ENCODE measurements around the gene STAP2.
A peak's percentile ranks its signal among the peaks of the same experiment; 100 is the strongest.
"Not testable (repeated sequence)": the region's sequence is repeated elsewhere in the genome, so short reads cannot be mapped to it uniquely, and the experiment has no call there.

The STAP2 gene

DNA sequence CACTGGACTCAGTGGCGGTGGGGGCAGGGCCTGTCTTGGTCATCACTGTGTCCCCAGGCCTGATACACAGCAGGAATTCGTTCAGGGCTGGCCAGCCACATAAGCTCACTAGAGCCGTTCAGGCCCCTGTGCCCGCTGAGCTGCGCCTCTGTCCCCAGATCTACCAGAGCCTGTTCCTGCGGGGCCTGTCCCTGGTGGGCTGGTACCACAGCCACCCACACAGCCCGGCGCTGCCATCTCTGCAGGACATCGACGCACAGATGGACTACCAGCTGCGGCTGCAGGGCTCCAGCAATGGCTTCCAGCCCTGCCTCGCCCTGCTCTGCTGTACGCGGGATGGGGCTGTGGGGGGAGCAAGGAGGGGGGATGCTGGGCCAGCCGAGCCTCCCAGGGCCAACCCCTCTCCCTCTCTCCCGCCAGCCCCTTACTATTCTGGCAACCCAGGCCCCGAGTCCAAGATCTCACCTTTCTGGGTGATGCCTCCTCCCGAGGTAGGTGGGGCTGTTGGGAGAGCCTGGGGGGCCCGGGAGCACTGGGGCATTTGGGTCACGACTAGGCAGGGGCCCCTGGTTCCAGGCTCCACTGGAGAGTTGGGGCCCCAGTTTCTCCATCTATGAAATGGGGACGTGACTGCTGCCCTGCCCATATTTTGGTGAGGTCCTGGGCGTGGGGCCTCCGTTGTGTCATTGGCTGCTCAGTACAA, 18.6 kb upstream of the STAP2 start:
- no peak for DNase-seq

DNA sequence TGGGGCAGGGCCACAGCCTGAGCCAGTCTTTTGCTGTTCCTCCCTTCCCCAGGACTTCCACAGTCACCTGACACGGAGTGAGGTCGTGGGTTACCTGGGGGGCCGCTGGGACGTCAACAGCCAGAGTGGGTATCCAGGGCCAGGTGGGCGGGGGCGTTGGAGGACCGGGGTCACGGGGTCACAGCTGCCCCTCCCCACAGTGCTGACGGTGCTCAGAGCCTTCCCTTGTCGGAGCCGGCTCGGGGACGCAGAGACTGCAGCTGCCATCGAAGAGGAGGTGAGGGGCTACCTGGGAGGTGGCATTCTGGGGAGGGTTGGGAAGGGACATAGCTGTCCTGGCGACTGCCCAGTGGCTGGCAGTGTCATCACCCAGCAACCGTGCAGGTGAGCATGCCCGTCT, 16.3 kb upstream of the STAP2 start:
- no peak for DNase-seq

DNA sequence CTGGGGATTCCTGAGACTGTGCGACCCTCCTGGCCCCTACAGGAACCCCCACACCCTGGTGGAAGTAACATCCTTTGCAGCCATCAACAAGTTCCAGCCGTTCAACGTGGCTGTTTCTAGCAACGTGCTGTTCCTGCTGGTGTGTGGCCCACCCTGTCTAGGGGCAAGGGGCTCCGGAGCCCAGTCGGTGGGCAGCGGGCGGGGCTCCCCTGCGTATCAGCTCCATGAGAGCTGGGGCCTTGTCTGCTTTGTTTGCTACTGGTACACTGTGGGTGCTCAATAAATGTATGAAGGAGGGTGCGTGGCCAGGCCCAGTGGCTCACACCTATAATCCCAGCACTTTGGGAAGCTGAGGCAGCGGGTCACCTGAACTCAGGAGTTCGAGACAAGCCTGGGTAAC, 15.7 kb upstream of the STAP2 start:
- DNase-seq, result no peak

DNA sequence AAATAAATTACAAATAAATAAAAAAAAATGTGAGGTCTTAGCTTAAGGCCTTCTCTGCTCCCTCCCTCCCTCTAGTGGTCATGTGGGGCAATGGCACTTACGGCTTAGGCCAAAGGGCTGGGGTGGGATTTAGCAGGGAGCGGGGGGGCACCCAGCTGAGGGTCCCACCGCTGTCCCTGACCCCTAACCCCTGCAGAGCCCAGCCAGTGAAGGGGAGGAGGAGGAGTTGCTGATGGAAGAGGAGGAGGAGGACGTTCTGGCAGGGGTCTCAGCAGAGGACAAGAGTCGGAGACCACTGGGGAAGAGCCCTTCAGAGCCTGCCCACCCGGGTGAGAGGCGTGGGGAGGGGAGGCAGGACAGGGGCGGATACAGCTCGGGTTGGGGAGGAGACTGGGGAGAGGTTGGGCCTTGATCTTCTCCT, 14.1 kb upstream of the STAP2 start:
- DNase-seq, result peak; percentile 33

DNA sequence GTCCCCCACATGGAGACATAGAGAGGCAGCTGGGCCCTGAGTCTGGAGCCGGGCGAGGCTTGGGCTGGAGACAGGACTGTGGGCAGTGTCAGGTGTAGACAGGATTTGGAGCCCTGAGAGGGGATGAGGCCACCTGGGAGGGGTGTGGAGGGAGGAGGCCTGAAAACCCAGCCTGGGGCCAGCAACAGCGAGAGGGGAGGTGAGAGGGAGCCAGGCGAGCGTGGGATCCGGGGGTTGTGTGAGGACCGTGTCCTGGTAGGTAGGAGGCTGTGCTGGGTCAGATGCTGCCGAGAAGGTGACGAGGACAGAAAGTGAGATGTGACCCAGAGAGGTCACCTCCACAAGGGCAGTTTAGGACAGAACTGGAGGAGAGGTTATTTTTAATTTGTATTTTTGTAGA, 12.1 kb upstream of the STAP2 start:
- DNase-seq, result no peak

DNA sequence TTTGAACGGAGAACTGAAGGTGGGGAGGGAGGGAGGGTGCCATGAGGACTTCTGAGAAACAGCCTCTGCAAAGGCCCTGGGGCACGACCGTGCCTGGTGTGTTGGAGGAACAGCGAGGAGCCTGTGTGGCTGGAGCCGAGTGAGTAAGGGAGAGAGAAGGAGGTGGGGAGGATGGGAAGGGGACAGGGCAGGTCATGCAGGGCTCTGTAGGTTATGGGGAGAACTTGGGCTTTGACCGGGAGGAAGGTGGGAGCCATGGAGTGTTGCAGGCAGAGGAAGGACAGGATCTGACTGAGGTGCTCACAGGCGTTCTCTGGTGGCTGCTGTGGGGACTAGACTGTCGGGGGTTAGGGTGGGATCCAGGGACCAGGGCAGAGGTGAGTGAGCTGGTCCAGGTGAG, 11.5 kb upstream of the STAP2 start:
- DNase-seq, result no peak

DNA sequence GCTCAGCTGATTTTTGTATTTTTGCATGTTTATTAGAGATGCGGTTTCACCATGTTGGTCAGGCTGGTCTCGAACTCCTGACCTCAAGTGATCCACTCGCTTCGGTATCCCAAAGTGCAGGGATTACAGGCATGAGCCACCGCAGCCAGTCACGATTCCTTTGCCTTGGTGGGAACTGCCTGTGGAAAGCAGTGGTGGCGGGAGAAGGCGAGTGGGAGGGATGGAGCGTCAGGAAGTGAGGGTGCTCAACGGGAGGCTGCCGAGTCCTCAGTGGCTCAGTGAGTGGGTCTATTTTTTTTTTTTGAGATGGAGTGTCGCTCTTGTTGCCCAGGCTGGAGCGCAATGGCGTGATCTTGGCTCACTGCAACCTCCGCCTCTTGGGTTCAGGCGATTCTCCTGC, 10.6 kb upstream of the STAP2 start:
- DNase-seq, result not testable (repeated sequence)

DNA sequence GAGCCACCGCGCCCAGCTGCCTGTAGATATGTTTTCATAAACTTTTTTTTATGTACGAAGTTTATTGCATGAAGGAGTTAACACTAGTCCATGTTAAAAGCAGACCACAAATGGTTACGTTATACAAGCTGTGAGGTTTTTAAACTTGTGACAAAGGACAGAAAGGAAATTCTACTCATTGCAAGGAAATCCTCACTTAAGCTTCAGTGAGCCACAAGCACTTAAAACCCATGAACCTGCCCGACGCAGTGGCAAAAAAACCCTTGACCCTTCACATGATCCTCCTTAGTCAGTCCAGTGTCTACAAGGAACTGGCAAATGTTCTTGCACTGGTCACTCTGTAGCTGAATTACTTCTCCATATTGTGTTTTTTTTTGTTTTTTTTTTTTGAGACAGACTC, 8.9 kb upstream of the STAP2 start:
- no peak for DNase-seq

DNA sequence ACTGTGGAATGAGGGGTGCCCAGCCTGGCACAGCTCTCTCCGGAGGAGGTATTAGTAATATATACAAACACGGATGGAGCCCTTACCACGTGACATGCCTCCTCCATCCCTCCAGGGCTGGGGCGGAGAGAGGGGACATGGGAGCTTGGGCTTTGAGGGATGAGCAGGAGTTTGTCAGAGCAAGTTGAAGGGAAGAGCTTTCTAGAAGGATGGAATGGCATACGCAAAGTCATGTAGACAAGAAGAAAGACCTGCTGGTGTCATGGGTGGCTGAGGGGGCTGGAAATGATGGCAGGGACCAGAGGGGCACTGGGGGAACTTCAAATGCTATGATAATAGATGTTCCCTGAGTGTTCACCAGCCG, 7.4 kb upstream of the STAP2 start:
- no peak for DNase-seq

DNA sequence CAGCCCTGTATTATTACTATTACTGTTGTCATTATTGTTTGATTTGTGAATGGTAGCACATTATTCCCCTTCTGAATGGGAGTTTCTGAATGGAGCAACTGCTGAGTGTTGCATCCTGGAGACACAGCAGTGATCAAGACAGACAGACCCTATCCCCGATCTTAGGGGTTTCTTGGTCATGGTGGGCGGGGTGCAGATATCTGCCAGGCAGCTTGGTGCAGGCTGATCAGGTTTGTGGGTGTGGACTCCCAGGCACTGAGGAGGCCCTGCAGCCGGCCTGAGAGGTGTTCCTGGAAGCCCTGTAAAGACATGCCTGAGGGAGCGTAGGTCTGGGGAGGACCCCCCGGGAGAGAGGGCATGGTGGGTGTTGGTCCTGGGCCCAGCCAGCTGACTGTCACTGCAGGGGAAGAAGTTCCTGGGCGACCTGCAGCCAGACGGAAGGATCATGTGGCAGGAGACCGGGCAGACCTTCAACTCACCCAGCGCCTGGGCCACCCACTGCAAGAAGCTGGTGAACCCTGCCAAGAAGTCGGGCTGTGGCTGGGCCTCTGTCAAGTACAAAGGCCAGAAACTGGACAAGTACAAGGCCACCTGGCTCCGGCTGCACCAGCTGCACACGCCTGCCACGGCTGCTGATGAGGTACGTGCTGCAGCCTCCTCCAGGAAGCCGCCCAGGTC, 6.9 kb upstream of the STAP2 start:
- no peak for DNase-seq

DNA sequence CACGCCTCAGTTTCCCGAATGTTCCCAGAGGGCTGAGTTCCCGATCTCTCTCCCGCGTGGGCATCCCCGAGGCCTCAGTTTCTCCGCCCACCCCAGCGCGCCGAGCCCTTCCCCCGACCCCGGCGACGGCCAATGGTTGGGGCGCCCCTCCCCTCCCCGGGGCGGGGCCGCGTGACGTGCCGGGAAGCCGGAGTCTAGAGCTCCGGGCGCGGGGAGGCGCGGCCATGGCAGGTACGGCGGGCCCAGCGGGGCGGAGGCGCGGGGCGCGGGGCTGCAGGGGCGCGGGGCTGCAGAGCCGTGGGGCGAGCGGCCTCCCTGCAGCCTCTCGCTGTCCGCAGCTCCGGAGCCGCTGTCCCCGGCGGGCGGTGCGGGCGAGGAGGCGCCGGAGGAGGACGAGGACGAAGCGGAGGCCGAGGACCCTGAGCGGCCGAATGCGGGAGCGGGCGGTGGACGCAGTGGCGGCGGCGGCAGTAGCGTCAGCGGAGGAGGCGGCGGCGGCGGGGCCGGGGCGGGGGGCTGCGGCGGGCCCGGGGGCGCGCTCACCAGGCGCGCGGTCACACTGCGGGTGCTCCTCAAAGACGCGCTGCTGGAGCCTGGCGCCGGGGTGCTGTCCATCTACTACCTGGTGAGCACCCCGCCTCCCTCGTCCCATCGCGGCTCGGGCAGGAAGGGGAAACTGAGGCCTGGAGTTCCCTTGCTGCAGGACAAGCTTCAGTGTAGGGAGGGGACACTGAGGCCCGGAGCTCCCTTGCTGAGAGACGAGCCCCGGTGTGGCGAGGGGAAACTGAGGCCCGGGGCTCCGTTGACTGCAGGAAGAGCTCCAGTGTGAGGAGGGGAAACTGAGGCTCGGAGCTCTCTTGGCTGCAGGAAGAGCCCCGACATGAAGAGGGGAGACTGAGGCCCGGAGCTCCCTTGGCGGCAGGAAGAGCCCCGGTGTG, 5.0 kb upstream of the STAP2 start, which contains the start of gene MPND:
Gene MPND (plus strand): TSS at position 193 of the 938 bp plus-strand sequence. CDS start 32 bp downstream, at position 225.
- DNase-seq, result peak; percentile 85

DNA sequence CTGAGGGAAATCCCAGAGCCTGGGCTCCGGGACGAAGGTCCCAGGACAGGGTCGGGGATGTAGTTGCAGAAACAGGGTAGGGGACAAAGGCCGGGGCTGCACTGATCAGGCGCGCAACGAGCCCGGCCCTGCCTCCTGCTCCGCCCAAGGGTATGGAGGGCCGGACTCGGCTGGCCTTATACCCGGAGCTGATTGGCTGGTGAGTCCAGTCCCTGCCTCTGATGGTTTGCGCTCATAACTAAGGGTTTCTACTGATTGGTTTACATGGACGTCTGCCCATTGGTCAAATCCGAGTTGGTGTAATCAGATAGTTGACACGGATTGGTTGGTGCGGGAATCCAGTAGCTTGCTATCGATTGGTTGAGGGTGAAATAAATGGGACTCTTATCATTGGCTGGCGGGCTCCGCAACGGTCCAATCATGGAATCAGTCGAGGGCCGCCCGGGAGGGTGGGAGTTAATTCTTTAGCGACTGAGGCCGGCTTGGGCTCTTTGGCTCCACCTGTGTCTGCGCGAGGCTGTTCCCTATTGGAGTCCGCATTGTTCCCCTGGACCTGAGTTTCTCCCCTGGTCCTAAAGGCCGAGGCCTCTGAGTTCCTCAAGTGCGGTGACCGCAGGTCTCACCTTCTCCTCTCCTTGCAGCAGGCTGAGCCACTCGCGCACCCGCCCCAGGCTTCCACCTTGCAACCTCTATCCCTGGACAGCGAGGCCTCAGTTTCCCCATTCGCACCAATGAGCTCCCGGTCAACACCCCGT, 4.2 kb upstream of the STAP2 start:
- DNase-seq, result peak; percentile 99

DNA sequence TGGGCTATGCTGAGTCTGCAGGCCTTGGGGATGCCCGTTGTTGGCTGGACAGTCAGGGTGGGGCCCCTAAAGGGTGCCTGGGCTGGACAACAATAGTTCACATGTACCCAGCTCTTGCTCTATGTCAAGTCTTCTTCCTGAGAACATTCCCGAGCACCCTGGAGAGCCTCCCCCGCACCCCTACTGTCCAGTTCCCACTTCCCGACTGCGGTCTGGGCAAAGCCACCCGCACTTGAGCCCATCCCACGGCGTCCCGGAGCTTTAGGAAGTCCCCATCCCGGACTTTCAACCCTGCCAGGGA, 3.6 kb upstream of the STAP2 start:
- no peak for DNase-seq

DNA sequence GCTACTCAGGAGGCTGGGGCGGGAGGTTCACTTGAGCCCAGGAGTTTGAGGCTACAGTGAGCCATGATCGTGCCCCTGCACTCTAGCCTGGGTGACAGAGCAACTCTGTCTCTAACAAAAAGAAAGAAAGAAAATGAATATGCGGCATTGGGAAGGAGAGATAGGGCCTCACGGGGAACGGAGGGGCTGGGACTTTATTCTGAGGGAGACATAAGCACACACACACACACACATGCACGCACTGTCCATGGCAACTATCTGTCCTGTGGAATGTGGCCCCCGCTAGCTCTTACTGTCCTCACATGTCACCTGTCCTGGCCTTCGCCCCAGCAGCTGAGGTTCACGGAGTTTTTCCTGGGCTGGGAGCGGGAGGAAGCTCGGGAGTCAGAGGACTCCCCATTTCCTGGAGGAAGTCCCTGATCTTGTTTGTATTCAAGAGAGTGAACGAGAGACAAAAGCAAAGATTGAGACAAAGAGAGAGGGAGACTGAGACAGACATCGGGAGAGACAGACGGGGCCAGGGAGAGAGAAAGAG, 654 bp downstream of the STAP2 start:
- no peak for DNase-seq

DNA sequence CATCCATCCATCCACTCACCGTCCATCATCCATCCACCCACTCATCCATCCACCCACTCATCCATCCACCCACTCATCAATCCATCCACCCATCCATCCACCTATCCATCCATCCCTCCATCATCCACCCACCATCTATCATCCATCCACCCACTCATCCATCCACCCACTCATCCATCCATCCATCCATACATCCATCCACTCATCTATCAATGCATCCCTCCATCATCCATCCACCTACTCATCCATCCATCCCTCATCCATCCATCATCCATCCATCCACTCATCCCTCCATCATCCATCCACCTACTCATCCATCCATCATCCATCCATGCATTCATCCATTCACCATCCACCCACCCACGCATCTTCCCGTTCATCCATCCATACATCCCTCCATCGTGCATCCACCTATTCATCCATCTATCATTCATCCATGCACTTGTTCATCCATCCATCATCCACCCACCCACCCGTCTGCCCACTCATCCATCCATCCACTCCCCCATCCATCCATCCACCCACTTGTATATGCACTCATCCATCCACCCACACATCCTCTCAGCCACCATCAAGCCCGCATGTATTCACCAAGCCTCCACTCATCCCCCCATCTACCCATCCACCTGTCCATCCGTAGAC, 3.6 kb downstream of the STAP2 start:
- no peak for DNase-seq

DNA sequence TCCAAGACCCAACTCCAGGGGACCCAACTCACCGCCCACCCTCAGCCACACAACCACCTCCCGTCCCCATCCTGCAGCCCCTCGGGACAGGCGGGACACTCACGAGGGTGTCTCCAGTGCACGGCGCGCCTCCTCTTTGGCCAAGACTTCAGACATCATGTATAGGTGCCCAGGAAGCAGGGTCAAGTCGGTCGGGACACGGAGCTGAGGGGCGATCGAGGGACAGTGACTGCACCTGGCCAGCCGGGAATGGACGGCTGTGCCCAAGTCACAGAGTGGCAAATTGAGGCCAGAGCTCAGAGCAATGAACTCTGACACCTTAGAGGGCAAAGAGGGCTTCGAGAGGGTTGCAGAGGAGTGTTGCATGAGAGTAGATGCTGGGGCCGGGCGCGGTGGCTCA, 8.8 kb downstream of the STAP2 start:
- no peak for DNase-seq

DNA sequence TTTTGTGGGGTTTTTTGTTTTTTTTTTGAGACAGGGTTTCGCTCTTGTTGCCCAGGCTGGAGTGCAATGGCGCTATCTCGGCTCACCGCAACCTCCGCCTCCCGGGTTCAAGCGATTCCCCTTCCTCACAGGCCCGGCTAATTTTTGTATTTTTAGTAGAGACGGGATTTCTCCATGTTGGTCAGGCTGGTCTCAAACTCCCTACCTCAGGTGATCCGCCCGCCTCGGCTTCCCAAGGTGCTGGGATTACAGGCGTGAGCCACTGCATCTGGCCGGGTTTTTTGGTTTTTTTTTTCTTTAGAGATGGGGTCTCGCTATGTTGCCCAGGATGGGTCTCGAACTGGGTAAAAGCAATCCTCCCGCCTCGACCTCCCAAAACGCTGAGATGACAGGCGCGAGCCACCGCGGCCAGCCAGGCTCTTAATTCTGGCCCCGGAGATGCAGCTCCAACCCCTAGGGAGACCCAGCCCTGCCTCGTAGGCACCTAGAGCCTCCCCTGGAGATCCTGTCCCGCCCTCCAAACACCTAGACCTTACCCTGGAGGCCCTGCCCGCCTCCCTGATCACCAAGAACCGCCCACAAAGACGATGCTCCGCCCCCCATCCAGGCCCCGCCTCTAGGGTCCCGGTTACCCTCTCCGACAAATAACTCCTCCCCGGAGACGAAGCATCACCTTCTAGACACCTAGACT, 9.5 kb downstream of the STAP2 start:
- not testable (repeated sequence) for DNase-seq

DNA sequence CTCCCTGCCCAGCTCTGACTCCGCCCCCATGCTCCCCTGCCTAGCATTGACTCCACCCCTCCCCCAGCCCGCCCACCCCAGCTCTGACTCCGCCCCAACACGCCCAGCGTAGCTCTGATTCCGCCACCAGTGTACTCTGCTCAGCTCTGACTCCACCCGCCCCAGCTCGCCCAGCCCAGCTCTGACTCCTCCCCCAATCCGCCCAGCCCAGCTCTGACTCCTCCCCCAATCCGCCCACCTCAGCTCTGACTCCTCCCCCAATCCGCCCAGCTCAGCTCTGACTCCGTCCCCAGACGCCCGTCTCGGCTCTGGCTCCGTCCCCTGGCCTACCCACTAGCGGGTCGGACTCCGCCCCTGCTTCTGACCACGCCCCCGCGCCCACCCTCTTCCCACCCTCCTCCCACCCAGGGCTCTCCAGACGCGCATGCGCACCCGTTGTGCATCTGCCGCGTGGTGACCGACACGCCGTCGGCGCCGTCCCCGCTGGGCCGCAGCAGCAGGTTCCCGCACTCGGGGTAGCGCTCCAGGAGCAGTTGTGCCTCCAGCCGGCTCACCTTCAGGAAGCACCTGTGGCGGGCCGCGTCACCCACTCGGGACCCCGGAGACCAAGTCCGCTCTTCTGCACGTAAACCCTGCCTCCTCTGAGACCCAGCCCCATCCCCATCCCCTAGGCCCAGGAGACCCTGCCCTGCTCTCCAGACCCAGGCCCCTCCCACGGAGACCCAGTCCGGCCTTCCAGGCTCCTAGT, 10.2 kb downstream of the STAP2 start:
- DNase-seq, result no peak

DNA sequence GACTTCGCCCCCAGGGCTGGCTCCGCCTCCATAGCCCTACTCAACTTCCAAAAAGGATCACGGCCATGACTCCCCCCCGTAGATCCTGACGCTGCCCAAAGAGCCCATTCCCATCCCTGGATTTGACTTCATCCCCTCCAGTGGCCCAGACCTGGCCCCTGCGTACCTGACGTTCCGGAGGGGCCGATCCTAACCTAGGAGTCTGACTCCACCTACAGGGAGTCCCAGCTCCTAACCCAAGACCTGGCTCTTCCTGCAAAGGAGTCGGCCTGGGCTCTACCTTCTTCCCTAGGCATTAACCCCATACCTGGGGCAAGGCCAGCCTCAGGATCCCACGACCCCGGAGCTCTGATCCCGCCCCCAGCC, 10.8 kb downstream of the STAP2 start:
- no peak for DNase-seq

DNA sequence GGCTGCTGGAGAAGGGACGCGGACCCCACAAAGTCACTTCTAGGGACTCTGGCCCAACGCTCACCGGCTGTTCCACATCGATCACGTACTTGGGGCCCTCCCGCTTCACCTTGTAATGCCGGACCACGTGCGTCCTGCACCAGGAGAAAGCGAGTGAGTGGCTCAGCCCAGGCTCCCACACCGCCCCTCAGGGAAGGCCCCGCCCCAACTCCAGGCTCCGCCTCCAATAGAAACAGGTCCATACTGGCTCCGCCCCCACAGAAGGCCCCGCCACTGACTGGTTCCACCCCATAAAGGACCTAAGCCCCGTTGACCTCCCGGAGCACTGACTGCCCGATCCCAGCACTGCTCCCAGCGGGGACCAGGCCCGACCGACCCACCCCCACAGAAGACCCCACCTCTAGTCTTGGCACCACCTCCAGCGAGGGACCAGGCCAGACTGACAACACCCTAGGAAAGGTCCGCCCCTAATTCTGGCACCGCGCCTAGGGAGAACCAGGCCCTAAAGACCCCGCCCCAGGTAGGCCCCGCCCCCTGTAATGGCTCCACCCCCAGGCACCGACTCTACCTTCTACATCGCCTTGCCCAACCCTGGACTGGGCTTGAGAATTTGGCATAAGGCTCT, 11.3 kb downstream of the STAP2 start:
- no peak for DNase-seq

DNA sequence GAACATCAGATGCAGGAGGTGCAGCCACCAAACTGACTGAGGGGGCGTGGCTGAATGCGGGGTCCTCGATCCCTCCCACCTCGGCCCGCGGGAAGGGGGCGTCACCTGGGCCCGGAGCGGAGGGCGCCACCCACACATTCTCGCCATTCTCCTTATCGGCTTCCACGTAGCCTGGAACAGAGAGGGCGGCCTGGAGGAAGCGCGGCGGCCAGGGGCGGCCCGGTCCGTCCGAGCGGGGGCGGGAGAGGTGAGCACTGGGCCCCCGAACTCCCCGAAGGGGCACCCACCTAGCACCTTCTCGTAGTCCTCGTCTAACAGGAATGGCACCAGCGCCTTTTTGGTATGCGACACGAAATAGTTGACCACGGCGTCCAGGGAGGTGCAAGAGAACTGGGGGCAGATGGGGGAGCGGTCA, 11.8 kb downstream of the STAP2 start:
- DNase-seq, result no peak
